SJSA1 (cell line): ENCODE results near the gene HBS1L. TPM values are rescaled to one million over a fixed set of nuclear protein-coding genes. Genes with fewer than 3 reads are reported as not detected.

ENCODE experiments used
- DNase-seq, 2 experiments: peaks; one replicate each; pipeline ENCODE4 v3.0.0-alpha.2; 2015 to 2020; ENCODE audit warnings: low spot score in 2 of 2, low read depth in 1 of 2
- H3K27ac ChIP-seq: fragments of 250-450 bp; sonication (Bioruptor Pico); 2 replicates; pipeline ENCODE4 v1.5.1; 2020; ENCODE audit warnings: mild to moderate bottlenecking, moderate library complexity
- H3K27me3 ChIP-seq: fragments of 250-450 bp; sonication (Bioruptor Pico); replicated peaks from 2 replicates; pipeline ENCODE4 v1.5.1; 2020; ENCODE audit warnings: mild to moderate bottlenecking, moderate library complexity
- H3K36me3 ChIP-seq: fragments of 250-450 bp; sonication (Bioruptor Pico); 2 replicates; pipeline ENCODE4 v1.5.1; 2020; ENCODE audit warnings: mild to moderate bottlenecking
- H3K4me1 ChIP-seq: fragments of 250-450 bp; sonication (Bioruptor Pico); replicated peaks from 2 replicates; pipeline ENCODE4 v1.6.1; 2021; ENCODE audit warnings: mild to moderate bottlenecking
- H3K4me3 ChIP-seq: fragments of 250-450 bp; sonication (Bioruptor Pico); 2 replicates; pipeline ENCODE4 v1.5.1; 2020; ENCODE audit warnings: mild to moderate bottlenecking
- H3K9me3 ChIP-seq: fragments of 250-450 bp; sonication (Bioruptor Pico); replicated peaks from 2 replicates; pipeline ENCODE4 v1.5.1; 2020; ENCODE audit warnings: mild to moderate bottlenecking
- total RNA-seq: library from RNA; depleted of rRNA; stranded (reverse); fragments of >200 nt; shearing (Covaris generic); gene quantifications from 2 replicates; pipeline ENCODE4 v1.2.3, GENCODE V29; 2014

Gene HBS1L
- total RNA-seq, 1 experiment from 2014 or later = 154 TPM

- Histone ChIP-seq H3K36me3 (peaks cover 32% of the 10 kb centered on the region), H3K4me1 (0 out of 2 replicates have a peak, but pooled peaks cover 5% of the 10 kb centered on the region), H3K4me3 (no peak overlapping the region), H3K27me3 (no peaks in the 10 kb centered on the region), H3K9me3 (no peaks in the 10 kb centered on the region), H3K27ac (no peak overlapping the region)
- no peak for DNase-seq
Observed at GRCh38 chr6:135043364-135043763, 11.3 kb downstream of the HBS1L start.

- no peak overlapping the region for H3K27ac ChIP-seq
- no peaks in the 10 kb centered on the region for H3K9me3 ChIP-seq
- no peaks in the 10 kb centered on the region for H3K4me1 ChIP-seq
- no peaks in the 10 kb centered on the region for H3K27me3 ChIP-seq
- H3K36me3 ChIP-seq = peaks cover 36% of the 10 kb centered on the region
- no peak for DNase-seq
- no peak overlapping the region for H3K4me3 ChIP-seq
Observed at GRCh38 chr6:135038335-135038734, 16.3 kb downstream of the HBS1L start.

GRCh38 chr6:135037541-135037940 is 17.1 kb downstream of the HBS1L start:
- no peak for DNase-seq
- H3K36me3 ChIP-seq = peaks cover 38% of the 10 kb centered on the region
- no peaks in the 10 kb centered on the region for H3K4me1 ChIP-seq
- no peaks in the 10 kb centered on the region for H3K27me3 ChIP-seq
- H3K9me3 ChIP-seq = no peaks in the 10 kb centered on the region
- H3K4me3 ChIP-seq = no peak overlapping the region
- H3K27ac ChIP-seq = no peak overlapping the region

- no peaks in the 10 kb centered on the region for H3K9me3 ChIP-seq
- DNase-seq = no peak
- H3K4me3 ChIP-seq = no peak overlapping the region
- H3K4me1 ChIP-seq = no peaks in the 10 kb centered on the region
- peaks cover 38% of the 10 kb centered on the region for H3K36me3 ChIP-seq
- H3K27me3 ChIP-seq = no peaks in the 10 kb centered on the region
- no peak overlapping the region for H3K27ac ChIP-seq
Observed at GRCh38 chr6:135036731-135037420, 17.7 kb downstream of the HBS1L start.

GRCh38 chr6:135033238-135033637 is 21.4 kb downstream of the HBS1L start:
- Histone ChIP-seq H3K27me3 (no peaks in the 10 kb centered on the region), H3K9me3 (no peaks in the 10 kb centered on the region), H3K36me3 (peaks cover 46% of the 10 kb centered on the region), H3K27ac (no peak overlapping the region), H3K4me3 (no peak overlapping the region), H3K4me1 (no peaks in the 10 kb centered on the region)
- DNase-seq = no peak

GRCh38 chr6:135030532-135031178 is 24.0 kb downstream of the HBS1L start:
- no peak for DNase-seq
- Histone ChIP-seq H3K4me1 (no peaks in the 10 kb centered on the region), H3K27ac (no peak overlapping the region), H3K9me3 (no peaks in the 10 kb centered on the region), H3K36me3 (peaks cover 33% of the 10 kb centered on the region), H3K4me3 (no peak overlapping the region), H3K27me3 (no peaks in the 10 kb centered on the region)

- H3K9me3 ChIP-seq = no peaks in the 10 kb centered on the region
- no peak overlapping the region for H3K4me3 ChIP-seq
- DNase-seq = no peak
- no peaks in the 10 kb centered on the region for H3K4me1 ChIP-seq
- H3K27me3 ChIP-seq = no peaks in the 10 kb centered on the region
- peaks cover 32% of the 10 kb centered on the region for H3K36me3 ChIP-seq
- H3K27ac ChIP-seq = no peak overlapping the region
Observed at GRCh38 chr6:135030056-135030473, 24.6 kb downstream of the HBS1L start.

GRCh38 chr6:135025775-135026174 is 28.8 kb downstream of the HBS1L start:
- H3K36me3 ChIP-seq = peaks cover 11% of the 10 kb centered on the region
- DNase-seq = no peak
- H3K27ac ChIP-seq = no peak overlapping the region
- H3K27me3 ChIP-seq = no peaks in the 10 kb centered on the region
- H3K4me3 ChIP-seq = no peak overlapping the region
- no peaks in the 10 kb centered on the region for H3K9me3 ChIP-seq
- no peaks in the 10 kb centered on the region for H3K4me1 ChIP-seq

- H3K36me3 ChIP-seq = peaks cover 5% of the 10 kb centered on the region
- no peaks in the 10 kb centered on the region for H3K27me3 ChIP-seq
- H3K27ac ChIP-seq = no peak overlapping the region
- no peak for DNase-seq
- H3K9me3 ChIP-seq = no peaks in the 10 kb centered on the region
- H3K4me1 ChIP-seq = no peaks in the 10 kb centered on the region
- H3K4me3 ChIP-seq = no peak overlapping the region
Observed at GRCh38 chr6:135025175-135025574, 29.4 kb downstream of the HBS1L start.

GRCh38 chr6:135022050-135022697 is 32.4 kb downstream of the HBS1L start:
- Histone ChIP-seq H3K4me3 (no peak overlapping the region), H3K27me3 (no peaks in the 10 kb centered on the region), H3K27ac (no peak overlapping the region), H3K36me3 (0 out of 2 replicates have a peak, but pooled peaks cover 3% of the 10 kb centered on the region), H3K4me1 (no peaks in the 10 kb centered on the region), H3K9me3 (no peaks in the 10 kb centered on the region)
- DNase-seq = no peak

GRCh38 chr6:135021310-135022049 is 33.1 kb downstream of the HBS1L start:
- H3K27ac ChIP-seq = no peak overlapping the region
- no peaks in the 10 kb centered on the region for H3K27me3 ChIP-seq
- no peaks in the 10 kb centered on the region for H3K9me3 ChIP-seq
- H3K36me3 ChIP-seq = 0 out of 2 replicates have a peak, but pooled peaks cover 3% of the 10 kb centered on the region
- no peak for DNase-seq
- H3K4me3 ChIP-seq = no peak overlapping the region
- H3K4me1 ChIP-seq = no peaks in the 10 kb centered on the region

- Histone ChIP-seq H3K27me3 (no peaks in the 10 kb centered on the region), H3K4me3 (no peak overlapping the region), H3K9me3 (no peaks in the 10 kb centered on the region), H3K27ac (no peak overlapping the region), H3K36me3 (0 out of 2 replicates have a peak, but pooled peaks cover 3% of the 10 kb centered on the region), H3K4me1 (no peaks in the 10 kb centered on the region)
- DNase-seq = no peak
Observed at GRCh38 chr6:135018941-135019340, 35.7 kb downstream of the HBS1L start.

- no peaks in the 10 kb centered on the region for H3K4me1 ChIP-seq
- no peaks in the 10 kb centered on the region for H3K27me3 ChIP-seq
- H3K4me3 ChIP-seq = no peak overlapping the region
- 0 out of 2 replicates have a peak, but pooled peaks cover 3% of the 10 kb centered on the region for H3K36me3 ChIP-seq
- H3K27ac ChIP-seq = no peak overlapping the region
- DNase-seq = no peak
- H3K9me3 ChIP-seq = no peaks in the 10 kb centered on the region
Observed at GRCh38 chr6:135018052-135018451, 36.6 kb downstream of the HBS1L start.
